Myocyte (in vitro differentiated cells): ENCODE measurements around the gene KLHL29. TPM values are rescaled to one million over a fixed set of nuclear protein-coding genes. Genes with fewer than 3 reads are reported as not detected.

Experiments
- DNase-seq: peaks from one replicate; pipeline ENCODE4 v3.0.0-alpha.2; 2012; ENCODE audit warnings: low read depth
- total RNA-seq: library from RNA; depleted of rRNA; stranded (reverse); fragments of >200 nt; gene quantifications from 2 replicates; pipeline ENCODE4 v1.2.3, GENCODE V29; 2014

Gene KLHL29
- total RNA-seq, 1 donor from 2014 or later: 3.6 TPM

DNA sequence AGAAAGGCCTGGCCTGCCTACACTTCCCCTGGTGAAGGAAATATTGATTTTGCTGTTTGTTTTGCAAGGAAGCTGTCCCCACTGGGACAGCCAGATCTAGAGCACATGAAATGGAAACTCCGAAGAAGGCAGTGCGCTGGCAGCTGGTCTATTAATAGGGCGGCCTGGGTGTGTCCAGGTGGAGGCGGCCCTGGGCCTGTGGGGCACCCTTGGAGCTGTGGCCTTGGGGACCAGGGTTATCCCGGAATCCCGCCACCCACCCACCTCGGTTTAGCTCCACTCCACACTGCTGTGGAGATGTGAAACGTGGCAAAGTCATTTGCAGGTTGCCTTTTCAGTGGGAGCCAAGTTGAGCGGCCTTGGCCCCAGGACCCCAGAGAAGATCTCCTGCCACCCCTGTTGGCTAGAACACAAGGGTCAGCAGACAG, 204.3 kb downstream of the KLHL29 start:
- no peak for DNase-seq

DNA sequence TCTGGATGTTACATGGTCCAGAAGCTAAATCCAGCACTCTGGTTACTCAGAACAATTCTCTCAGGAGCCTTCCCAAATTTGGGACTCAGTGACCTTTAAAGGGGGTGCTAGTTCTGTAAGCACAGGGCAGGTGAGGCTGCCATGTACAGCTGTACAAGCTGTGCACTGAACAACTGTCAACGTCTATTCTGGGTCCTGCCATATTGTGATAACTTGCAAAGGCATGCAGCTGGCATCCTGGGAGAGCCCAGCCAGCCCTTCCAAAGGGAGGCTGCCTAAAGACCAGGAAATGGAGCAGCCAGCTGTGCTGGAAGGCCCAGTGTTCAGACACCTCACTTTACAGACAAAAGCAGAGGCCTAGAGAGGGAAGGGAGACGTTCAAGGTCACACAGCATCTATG, 204.8 kb downstream of the KLHL29 start:
- peak; percentile 77 for DNase-seq

DNA sequence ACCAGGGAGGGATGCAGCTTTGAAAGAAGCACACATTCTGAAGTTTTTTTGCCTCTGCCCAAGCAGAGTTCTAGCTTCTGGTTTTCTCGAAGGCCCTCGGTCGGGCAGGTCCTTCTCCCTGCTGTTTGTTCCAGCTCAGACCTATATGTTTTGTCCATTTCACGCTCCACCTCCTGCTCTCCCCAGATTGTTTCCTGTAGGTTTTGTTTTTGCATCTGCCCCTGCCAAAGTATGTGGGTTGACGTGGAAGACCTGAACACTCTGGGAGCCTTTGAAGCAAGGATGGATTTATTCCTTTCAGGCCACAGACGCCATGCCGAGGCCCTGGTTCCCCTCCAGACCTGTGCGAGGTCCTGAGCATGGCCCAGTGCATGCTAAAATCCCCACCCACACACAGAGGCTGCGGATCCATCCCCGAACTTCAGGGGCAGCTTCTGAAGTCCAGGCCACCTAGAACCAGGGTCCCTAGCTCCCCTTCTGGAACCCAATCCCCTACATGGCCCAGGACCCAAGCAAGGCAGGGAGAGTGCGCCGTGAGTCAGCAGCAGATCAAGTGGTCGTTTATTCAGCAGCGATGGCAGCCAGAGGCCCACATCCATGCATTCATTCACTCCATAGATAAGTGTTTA, 205.4 kb downstream of the KLHL29 start:
- DNase-seq: no peak

DNA sequence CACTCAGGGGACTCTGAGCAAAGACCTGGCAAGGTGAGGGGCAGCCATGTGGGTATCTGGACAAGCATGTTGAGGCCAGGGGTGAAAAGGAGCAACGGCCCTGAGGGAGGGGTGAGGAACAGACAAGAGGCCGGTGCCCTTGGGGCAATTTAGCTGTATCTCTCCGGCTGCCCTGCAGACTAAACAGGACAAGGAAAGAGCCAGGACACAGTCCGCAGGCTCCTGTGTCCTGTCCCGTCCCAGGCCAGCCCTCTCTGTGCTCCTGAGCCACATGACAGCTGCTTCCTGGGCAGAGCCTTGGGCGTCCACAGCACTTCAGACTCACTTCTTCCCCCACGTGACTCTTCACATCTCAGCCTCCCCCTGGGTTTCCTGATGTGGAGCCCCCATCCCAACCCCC, 206.1 kb downstream of the KLHL29 start:
- DNase-seq: no peak

DNA sequence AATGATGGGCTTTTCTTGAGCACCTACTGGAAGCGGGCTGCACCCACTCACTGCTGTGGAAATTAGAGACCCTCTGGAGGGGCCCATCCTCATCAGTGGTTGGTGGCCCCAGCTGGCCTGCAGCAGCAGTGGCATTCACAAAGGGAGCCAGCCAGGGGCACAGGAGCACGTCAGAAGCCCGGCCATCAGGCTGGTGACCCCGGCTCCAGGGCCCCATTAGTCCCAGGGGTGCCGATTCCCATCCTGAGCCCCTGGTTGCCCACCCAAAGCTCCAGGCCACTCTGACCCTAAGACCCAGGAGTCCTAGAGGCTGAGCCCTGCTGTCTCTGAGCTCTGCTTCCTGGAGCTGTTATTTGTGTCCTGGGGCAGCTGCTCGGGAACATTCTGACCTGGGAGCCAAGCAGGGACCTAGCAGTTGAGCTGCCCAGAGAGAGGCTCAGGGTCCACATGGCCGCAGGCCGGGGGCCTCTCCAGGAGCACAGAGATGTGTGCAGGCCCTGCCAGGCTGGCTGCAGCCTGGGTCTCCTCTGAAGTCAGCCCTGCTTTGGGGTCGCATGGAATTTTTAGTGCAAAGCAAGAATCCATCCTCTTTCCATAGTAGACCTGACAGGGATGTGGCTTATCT, 207.2 kb downstream of the KLHL29 start:
- no peak for DNase-seq

DNA sequence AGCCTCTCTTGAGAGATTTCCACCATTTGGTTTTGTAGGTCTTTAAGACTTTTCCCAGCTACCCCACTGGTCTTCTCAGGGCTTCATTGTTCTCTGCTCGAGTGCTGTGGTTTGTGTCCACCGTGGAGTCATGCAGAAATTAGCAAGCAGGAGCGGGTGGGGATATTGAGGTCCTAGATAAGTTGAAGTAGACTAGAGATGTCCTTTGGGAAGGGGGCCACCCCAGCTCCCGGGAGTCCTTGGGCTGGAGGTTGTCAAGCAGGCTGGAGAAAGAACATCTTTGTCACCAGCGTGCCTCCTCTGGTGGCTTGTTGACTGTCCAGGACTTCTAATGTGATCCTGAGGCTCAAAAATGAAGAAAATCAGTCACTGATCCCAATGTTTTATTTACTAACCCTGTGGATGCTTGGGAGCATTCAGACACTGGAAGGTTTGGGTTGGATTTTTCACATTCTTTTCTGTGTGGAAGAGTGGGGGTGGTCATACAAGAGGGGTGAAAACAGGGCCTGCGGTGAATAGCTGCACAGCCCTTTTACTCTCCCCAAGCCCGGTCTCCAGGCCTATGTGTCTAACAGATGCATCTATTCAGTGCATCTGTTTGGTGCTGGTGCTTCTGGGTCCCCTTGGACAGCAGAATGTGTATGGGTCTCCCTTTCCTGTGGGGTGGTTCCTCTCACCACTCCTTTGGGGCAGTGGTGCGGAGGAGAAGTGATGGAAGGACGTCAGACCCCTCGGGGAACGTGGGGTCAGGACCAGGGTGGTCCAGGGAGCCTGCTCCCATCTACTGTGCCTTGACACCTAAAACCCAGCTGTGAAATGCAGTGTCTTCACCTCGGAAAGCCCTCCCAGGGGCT, 208.1 kb downstream of the KLHL29 start:
- DNase-seq: no peak

DNA sequence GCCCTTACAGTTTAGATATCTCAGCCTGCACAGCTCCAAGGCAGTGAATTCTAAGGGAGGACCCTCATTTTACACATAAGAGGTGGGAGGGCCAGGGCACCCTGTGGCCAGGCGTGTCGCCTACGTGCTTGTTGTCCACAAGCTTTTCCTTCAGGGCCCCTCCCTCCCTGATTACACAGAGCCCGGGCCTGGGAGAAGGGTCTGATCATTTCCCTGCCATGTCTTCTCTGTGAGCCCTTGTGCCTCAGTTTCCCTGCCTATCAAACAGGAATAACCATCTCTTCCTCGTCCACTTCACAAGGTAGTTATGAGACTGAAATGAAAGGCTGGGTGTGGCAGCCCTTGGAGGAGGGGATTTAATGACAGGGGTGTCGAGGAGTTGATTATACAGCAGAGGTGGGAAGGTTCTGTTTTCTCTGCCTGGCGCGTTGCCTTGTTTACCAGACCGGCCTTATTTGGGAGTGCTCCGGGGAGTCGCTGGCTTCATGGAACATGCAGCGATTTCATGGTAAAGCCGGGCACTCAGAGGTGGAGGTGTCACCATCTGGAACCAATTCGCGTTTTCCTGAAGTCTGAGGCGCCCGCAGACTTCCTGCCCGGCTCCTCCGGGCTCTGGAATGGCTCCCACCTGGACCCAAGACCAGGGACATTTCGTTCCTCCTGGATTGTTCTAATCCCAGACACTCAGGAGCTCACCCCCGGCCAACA, 208.9 kb downstream of the KLHL29 start:
- DNase-seq: no peak

DNA sequence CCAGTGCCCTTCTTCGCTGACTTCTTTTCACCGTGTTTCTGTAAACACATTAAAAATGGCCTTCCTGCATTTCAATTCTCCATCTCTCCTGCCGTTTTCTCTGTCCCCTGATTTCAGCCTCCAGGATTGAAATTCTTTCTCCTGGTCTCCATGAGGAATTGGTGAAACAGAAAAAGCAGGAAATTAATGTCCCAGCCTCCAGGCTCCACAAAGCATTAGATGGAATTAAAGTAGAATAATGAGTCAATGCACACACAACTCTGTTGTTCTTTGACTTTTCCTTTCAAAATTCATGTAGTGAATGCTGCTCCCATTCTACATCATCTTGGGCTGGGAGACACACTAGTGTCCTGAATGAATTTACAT, 209.5 kb downstream of the KLHL29 start:
- no peak for DNase-seq

DNA sequence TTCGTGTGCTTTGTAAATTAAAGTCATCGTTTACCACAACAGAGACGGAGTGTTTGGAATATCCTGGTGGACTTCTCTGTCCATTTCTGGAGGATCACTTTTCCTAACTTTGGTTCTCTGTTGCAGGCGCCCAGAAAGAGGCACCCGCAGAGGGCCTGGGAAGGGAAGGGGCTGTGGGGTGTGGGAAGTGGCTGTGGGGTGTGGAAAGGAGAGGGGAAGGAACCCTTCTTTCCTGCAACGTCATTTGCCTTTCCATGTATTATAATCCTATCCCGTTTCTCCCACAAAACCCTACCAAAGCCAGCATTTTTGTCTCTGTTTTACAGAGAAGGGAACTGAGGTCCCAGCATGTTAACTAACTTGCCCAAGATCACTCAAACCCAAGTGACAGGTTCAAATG, 210.0 kb downstream of the KLHL29 start:
- DNase-seq: no peak

DNA sequence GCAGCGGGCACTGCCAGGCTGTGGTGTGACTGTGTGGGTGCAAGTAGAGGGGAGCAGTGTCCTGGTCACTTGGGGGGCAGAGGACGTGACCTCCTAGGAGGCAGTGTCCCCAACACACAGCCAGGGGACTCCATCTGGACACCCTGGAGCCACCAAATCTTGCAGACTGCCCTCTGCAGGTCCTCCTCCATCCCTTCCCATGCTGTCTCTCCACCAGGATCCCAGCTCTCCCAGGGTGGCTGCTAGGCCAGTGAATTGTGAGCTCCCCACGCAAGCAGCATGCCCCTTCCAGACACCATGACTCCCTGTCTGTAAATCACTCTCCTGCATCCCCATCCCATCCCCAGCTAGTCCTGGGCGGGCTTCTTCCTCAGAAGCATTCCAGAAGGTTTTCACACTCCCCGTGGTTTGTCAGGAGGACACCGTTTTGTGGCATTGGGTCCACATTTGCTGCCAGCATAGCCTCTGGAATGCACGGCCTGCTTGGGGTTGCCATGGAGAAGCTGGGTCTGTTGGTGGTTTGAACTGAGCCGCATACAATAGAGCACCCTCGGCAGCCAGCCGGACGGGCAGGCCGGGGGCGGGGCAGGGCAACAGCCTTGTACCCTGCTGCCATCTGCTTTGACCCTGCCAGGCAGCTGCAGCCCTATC, 210.7 kb downstream of the KLHL29 start:
- DNase-seq: peak; percentile 99

DNA sequence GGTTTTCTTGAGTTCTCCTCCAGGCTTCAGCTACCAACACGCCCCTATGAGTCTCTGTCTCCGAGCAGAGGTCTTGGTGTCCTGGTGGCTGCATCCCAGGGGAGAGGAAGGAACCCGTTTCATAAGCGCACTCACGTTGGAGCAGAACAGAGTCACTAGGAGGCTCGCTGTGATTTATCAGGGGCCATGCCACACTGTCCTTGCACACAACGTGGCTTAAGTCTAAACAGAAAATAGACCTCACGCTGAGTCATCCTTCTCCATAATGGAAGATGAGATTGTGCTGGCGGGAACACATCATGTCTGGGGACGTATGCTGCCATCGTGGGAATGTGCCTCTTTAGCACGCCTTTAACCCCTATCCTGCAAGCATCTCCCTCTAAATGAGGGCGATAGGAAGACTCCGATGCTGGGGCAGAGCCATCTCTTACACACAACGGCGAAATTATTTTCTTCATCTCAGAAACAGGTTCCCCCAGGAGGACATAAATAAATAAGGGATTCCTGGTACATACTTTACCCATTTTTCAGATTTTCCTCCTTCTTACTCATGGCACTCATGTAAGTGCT, 211.4 kb downstream of the KLHL29 start:
- peak; percentile 84 for DNase-seq

DNA sequence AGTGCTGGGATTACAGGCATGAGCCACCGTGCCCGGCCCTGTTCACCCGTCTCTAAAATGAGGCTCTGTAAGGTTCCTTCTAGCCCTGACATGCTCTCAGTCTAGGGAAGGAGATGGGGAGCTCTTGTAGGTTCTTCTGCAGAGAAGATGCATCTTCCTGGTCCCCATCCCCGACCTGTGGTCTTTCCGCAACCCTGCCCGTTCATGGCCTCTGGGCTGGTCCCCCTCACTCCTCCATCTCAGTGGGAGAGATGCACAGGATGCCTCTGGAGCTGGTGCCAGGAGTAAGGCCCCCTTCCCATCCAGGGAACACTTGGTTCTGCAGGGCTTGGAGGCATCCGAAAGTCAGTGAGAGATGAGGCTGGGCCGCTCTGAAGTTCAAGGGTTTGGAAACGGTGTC, 212.7 kb downstream of the KLHL29 start:
- no peak for DNase-seq

DNA sequence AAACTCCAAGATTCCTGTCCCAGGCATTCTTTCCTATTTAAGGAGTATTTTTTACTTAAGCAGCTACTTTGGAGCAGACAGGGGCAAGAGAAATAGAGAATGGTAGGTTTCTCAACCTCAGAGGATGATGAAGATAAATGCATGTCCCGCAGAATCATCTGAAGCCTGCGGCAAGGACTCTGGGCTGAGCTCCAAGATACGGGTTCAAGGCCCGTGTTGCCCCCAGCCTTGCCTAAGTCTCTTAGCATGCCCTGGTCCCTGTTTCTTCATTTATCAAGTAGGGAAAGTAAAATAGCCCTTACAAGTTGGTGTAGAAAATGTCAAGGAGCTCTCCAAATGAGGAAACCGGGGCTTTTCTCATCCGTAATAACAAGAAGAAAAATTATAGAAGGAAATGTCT, 214.0 kb downstream of the KLHL29 start:
- no peak for DNase-seq

DNA sequence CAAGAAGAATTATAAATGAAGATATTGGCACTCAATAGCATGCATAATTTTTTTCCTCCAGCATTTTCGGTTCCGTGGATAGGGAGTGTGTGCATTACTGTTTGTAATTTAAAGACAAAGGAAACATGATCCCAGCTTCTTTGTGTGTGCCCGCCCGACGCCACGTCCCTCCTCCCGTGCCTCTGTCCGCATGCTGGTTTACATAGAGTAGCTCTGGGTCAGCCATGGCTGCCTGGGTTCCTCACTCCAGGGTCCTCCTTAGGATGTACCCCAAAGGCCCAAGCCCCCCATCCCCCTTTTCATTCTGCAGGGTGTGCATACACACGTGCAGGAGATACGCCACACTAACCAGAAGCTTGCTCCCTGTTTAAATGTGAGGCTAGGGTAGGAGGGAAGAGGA, 214.7 kb downstream of the KLHL29 start:
- DNase-seq: no peak

DNA sequence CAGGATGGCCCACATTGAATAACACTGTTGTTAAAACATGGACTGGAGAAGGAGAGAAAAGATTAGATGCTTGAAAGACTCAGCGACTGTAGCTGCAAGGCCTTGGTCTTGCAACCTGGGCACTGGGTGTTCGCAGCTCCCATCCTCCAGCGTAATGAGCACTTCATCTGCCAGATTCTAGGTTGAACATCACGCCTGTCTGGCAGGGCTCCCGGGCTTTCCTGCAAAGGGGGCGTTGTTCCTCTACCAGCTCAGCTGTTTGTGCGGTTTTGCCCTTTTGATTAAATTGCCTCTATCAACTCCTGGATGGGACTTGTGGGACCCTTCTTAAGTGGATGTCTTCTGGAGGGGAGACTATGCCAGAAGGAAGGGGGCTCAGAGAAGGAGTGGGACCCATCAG, 215.4 kb downstream of the KLHL29 start:
- DNase-seq: no peak

DNA sequence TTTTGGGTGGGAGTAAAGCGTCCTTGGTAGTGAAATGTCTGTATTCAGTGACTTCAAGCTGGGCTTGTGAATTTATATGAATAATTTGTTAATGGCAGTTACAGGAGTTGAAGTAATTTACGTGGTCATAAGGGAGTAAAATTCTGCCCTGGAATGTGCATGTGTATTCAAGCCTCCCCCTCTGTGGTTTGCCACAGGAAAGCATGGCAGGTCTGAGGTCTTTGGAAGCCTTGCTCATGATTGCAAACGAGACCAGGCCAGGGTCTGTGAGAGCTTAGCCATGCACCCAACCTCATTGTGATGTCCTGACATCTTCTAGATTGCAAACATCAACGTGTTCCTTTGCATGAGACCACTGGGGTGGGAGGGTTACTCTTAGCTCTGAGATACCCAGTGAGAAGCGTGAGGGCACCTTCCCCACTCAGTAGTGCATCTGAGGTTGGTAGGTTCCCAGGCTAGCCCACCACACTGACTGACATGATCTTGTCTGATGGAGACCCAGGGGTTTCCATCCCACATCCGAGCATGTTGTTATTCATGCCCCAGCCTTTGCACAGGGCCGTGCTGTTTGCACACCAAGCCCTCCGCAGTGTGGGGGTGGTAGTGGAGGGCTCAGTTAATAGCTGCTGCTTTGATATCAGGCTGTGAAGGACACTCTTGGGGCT, 216.5 kb downstream of the KLHL29 start:
- DNase-seq: peak; percentile 65

DNA sequence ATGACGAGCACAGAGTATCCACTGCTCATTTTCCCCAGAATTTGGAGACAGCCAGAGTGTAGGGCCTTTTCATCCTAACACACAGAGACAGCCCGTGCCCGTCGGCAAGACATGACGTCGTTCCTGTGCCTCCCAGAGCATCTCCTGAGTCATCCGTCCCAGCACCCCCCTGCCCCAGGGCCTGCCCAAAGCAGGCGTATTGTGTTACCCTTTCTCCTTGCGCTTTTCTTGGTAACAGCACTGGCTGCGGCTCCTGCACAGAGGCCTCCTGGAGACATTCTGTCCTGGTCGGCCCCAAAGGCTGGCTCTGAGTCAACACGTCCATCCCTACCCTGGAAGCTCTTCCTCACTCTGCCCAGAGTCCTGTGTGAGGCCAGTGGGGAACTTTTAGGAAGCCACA, 217.1 kb downstream of the KLHL29 start:
- DNase-seq: peak; percentile 93

DNA sequence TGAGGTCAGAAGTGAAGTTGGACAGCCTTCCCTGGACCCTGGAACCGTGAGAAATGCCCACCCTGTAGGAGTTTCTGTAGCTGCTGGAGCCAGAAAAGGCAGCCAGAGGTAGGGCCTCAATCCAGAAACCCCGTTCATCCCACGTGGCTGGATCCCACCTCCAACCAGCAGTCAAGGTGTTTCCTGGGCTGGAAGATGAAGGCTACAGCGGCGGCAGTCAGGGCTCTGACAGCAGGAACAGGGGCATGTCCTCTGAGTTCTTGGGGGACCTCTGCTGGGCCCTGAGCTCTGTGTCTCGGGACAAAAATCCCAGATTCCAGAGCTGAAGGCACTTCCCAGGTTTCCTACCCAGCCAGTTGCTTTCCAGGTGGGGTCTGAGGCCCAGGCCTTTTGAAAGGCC, 218.2 kb downstream of the KLHL29 start:
- no peak for DNase-seq

DNA sequence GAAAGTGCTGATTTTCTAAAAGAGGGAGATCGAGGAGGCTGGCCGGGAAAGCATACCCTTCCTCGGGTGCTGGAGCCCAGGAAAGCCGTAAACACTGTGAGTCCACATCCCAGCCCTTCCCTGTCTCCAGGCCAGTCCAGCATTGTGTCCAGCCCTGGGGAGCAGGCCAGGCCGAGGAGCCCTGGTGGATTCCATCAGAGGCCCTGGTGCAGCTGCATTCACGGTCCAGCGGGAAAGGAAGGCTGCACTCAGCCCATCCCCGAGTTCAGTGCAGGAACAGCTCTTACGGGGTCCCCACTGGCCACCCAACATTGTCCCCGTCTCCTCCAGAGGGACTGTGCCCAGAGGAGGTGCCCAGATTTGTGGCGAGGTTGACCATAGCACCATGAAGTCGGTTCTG, 218.6 kb downstream of the KLHL29 start:
- no peak for DNase-seq

DNA sequence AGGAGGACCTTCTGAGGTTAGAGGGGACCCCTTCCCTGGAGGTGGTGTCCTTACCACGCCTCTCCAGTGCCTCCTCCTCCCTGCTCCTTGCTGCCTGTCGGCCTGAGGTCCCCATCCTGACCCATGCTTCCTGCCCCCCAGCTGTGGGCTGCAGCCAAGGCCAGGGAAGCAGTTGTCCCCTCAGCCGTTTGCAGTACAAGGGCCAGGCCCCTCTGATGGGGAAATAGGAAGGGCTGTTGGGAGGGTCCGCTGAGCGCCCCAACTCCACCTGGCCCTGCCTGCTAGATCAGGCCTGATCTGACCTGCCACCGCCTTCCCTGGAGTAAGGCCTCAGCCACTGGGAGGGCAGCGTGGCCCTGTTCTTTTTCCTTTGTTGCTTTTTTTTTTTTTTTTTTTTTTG, 219.8 kb downstream of the KLHL29 start:
- no peak for DNase-seq
